SK-N-SH treated with all-trans-retinoic acid at 6 μM for 48 hours (cell line): ENCODE results near the gene RRAS2.

ENCODE experiments used
- ATAC-seq: fragments of 200-7000 bp; cut with Tn5 transposase; 3 replicates; pipeline ENCODE4 v1.9.1; 2020; ENCODE audit warnings: mild to moderate bottlenecking, moderate library complexity
- ARNTL ChIP-seq: fragments of 450-650 bp; formaldehyde crosslinking; IDR thresholded peaks from 2 replicates; pipeline ENCODE4 v1.5.0; 2020; ENCODE audit warnings: low read depth, mild to moderate bottlenecking, moderate library complexity, borderline replicate concordance
- BACH2 ChIP-seq: fragments of 250-450 bp; sonication (Bioruptor Pico); IDR thresholded peaks from 2 replicates; pipeline ENCODE4 v1.9.0; 2021; ENCODE audit warnings: mild to moderate bottlenecking, borderline replicate concordance
- CSDC2 ChIP-seq: fragments of 250-450 bp; sonication (Bioruptor Pico); IDR thresholded peaks from 2 replicates; pipeline ENCODE4 v1.5.0; 2020; ENCODE audit warnings: mild to moderate bottlenecking, moderate library complexity
- GLIS3 ChIP-seq: fragments of 250-450 bp; sonication (Bioruptor Pico); IDR thresholded peaks from 2 replicates; pipeline ENCODE4 v1.5.0; 2020; ENCODE audit warnings: mild to moderate bottlenecking, moderate library complexity
- ISL1 ChIP-seq: fragments of 250-450 bp; sonication (Bioruptor Pico); IDR thresholded peaks from 2 replicates; pipeline ENCODE4 v2.1.2; 2022; ENCODE audit warnings: mild to moderate bottlenecking, moderate library complexity
- OSR1 ChIP-seq: fragments of 250-450 bp; sonication (Bioruptor Pico); IDR thresholded peaks from 2 replicates; pipeline ENCODE4 v1.8.0; 2022; ENCODE audit warnings: moderate library complexity, mild to moderate bottlenecking, inconsistent platforms
- POU6F1 ChIP-seq: fragments of 250-450 bp; sonication (Bioruptor Pico); IDR thresholded peaks from 2 replicates; pipeline ENCODE4 v1.8.0; 2021; ENCODE audit warnings: low read depth, mild to moderate bottlenecking, moderate library complexity, borderline replicate concordance
- PPARA ChIP-seq: fragments of 250-450 bp; sonication (Bioruptor Pico); IDR thresholded peaks from 2 replicates; pipeline ENCODE4 v1.5.0; 2020; ENCODE audit warnings: mild to moderate bottlenecking, borderline replicate concordance
- RARB ChIP-seq: fragments of 250-450 bp; sonication (Bioruptor Pico); IDR thresholded peaks from 2 replicates; pipeline ENCODE4 v1.8.0; 2021; ENCODE audit warnings: mild to moderate bottlenecking, moderate library complexity
- SNAI2 ChIP-seq: fragments of 250-450 bp; sonication (Bioruptor Pico); IDR thresholded peaks from 2 replicates; pipeline ENCODE4 v1.5.0; 2020; ENCODE audit warnings: mild to moderate bottlenecking, moderate library complexity
- TCF4 ChIP-seq: fragments of 250-450 bp; sonication (Bioruptor Pico); IDR thresholded peaks from 2 replicates; pipeline ENCODE4 v1.8.0; 2021; ENCODE audit warnings: mild to moderate bottlenecking, moderate library complexity, borderline replicate concordance
- TOX ChIP-seq: fragments of 250-450 bp; sonication (Bioruptor Pico); IDR thresholded peaks from 2 replicates; pipeline ENCODE4 v1.8.0; 2021; ENCODE audit warnings: mild to moderate bottlenecking, moderate library complexity, borderline replicate concordance
- ZC3H10 ChIP-seq: fragments of 250-450 bp; sonication (Bioruptor Pico); IDR thresholded peaks from 2 replicates; pipeline ENCODE4 v1.5.1; 2021; ENCODE audit warnings: mild to moderate bottlenecking, moderate library complexity
- ZFP3 ChIP-seq: fragments of 250-450 bp; sonication (Bioruptor Pico); IDR thresholded peaks from 2 replicates; pipeline ENCODE4 v1.5.0; 2020; ENCODE audit warnings: mild to moderate bottlenecking, moderate library complexity
- ZFP30 ChIP-seq: fragments of 450-650 bp; formaldehyde crosslinking; IDR thresholded peaks from 2 replicates; pipeline ENCODE4 v1.5.0; 2022; ENCODE audit warnings: mild to moderate bottlenecking, moderate library complexity
- ZNF565 ChIP-seq: fragments of 450-650 bp; formaldehyde crosslinking; conservative IDR thresholded peaks from 2 replicates; pipeline ENCODE4 v1.5.0; 2020; ENCODE audit warnings: low read depth, mild to moderate bottlenecking, moderate library complexity
- ZNF8 ChIP-seq: fragments of 450-650 bp; formaldehyde crosslinking; IDR thresholded peaks from 2 replicates; pipeline ENCODE4 v1.5.0; 2020; ENCODE audit warnings: mild to moderate bottlenecking, moderate library complexity
- TF ChIP-seq, protein P1 (sequence below): fragments of 250-450 bp; sonication (Bioruptor Pico); IDR thresholded peaks from 2 replicates; pipeline ENCODE4 v1.8.0; 2020; ENCODE audit warnings: mild to moderate bottlenecking, moderate library complexity, borderline replicate concordance
- TF ChIP-seq, protein P2 (sequence below): fragments of 250-450 bp; sonication (Bioruptor Pico); IDR thresholded peaks from 2 replicates; pipeline ENCODE4 v1.5.0; 2020; ENCODE audit warnings: mild to moderate bottlenecking, moderate library complexity
- TF ChIP-seq, protein P3 (sequence below): fragments of 250-450 bp; sonication (Bioruptor Pico); IDR thresholded peaks from 2 replicates; pipeline ENCODE4 v1.5.1; 2021; ENCODE audit warnings: mild to moderate bottlenecking, moderate library complexity

RRAS2 gene

GRCh38 chr11:14360976-14361375, 2.0 kb upstream of the RRAS2 start:
- TF ChIP-seq ISL1 (CRISPR knock-in tag) (no peak), OSR1 (CRISPR knock-in tag) (no peak), ARNTL (no peak), BACH2 (CRISPR knock-in tag) (no peak), ZNF565 (CRISPR knock-in tag) (no peak), TOX (CRISPR knock-in tag) (no peak), TCF4 (CRISPR knock-in tag) (no peak), ZFP30 (CRISPR knock-in tag) (no peak), ZNF8 (CRISPR knock-in tag) (no peak), SNAI2 (CRISPR knock-in tag) (no peak), ZC3H10 (CRISPR knock-in tag) (no peak), RARB (CRISPR knock-in tag) (no peak)
- TF ChIP-seq, protein P1, sequence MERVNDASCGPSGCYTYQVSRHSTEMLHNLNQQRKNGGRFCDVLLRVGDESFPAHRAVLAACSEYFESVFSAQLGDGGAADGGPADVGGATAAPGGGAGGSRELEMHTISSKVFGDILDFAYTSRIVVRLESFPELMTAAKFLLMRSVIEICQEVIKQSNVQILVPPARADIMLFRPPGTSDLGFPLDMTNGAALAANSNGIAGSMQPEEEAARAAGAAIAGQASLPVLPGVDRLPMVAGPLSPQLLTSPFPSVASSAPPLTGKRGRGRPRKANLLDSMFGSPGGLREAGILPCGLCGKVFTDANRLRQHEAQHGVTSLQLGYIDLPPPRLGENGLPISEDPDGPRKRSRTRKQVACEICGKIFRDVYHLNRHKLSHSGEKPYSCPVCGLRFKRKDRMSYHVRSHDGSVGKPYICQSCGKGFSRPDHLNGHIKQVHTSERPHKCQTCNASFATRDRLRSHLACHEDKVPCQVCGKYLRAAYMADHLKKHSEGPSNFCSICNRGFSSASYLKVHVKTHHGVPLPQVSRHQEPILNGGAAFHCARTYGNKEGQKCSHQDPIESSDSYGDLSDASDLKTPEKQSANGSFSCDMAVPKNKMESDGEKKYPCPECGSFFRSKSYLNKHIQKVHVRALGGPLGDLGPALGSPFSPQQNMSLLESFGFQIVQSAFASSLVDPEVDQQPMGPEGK (CRISPR knock-in tag) = no peak
- TF ChIP-seq, protein P2, sequence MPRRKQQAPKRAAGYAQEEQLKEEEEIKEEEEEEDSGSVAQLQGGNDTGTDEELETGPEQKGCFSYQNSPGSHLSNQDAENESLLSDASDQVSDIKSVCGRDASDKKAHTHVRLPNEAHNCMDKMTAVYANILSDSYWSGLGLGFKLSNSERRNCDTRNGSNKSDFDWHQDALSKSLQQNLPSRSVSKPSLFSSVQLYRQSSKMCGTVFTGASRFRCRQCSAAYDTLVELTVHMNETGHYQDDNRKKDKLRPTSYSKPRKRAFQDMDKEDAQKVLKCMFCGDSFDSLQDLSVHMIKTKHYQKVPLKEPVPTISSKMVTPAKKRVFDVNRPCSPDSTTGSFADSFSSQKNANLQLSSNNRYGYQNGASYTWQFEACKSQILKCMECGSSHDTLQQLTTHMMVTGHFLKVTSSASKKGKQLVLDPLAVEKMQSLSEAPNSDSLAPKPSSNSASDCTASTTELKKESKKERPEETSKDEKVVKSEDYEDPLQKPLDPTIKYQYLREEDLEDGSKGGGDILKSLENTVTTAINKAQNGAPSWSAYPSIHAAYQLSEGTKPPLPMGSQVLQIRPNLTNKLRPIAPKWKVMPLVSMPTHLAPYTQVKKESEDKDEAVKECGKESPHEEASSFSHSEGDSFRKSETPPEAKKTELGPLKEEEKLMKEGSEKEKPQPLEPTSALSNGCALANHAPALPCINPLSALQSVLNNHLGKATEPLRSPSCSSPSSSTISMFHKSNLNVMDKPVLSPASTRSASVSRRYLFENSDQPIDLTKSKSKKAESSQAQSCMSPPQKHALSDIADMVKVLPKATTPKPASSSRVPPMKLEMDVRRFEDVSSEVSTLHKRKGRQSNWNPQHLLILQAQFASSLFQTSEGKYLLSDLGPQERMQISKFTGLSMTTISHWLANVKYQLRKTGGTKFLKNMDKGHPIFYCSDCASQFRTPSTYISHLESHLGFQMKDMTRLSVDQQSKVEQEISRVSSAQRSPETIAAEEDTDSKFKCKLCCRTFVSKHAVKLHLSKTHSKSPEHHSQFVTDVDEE = no peak
- no peak for ATAC-seq

- no peak for ATAC-seq
- TF ChIP-seq ISL1 (CRISPR knock-in tag) (no peak), OSR1 (CRISPR knock-in tag) (no peak), PPARA (CRISPR knock-in tag) (no peak), SNAI2 (CRISPR knock-in tag) (no peak), TOX (CRISPR knock-in tag) (no peak), ARNTL (no peak), POU6F1 (CRISPR knock-in tag) (no peak), GLIS3 (no peak), ZNF565 (CRISPR knock-in tag) (no peak), TCF4 (CRISPR knock-in tag) (no peak), CSDC2 (CRISPR knock-in tag) (no peak), ZFP3 (CRISPR knock-in tag) (no peak), ZNF8 (CRISPR knock-in tag) (no peak), BACH2 (CRISPR knock-in tag) (no peak)
- TF ChIP-seq, protein P3, sequence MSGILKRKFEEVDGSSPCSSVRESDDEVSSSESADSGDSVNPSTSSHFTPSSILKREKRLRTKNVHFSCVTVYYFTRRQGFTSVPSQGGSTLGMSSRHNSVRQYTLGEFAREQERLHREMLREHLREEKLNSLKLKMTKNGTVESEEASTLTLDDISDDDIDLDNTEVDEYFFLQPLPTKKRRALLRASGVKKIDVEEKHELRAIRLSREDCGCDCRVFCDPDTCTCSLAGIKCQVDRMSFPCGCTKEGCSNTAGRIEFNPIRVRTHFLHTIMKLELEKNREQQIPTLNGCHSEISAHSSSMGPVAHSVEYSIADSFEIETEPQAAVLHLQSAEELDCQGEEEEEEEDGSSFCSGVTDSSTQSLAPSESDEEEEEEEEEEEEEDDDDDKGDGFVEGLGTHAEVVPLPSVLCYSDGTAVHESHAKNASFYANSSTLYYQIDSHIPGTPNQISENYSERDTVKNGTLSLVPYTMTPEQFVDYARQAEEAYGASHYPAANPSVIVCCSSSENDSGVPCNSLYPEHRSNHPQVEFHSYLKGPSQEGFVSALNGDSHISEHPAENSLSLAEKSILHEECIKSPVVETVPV = no peak
- TF ChIP-seq, protein P2 = no peak
Observed at GRCh38 chr11:14359501-14360031, 583 bp upstream of the RRAS2 start.
